ENCODE data around the gene C3AR1. TPM values are rescaled to one million over a fixed set of nuclear protein-coding genes. Genes with fewer than 3 reads are reported as not detected.
"Not testable (repeated sequence)": the region's sequence is repeated elsewhere in the genome, so short reads cannot be mapped to it uniquely, and the experiment has no call there.

C3AR1 gene
- 10 to 100 TPM in 1 of 2 experiments, 1 to 10 TPM in 1; 9.3 to 10.7 TPM for total RNA-seq

GRCh38 chr12:8065991-8066594 is at the start of gene C3AR1:
TSS of gene C3AR1 (minus strand) at chr12:8066359. CDS start at chr12:8060185, 6,174 bp downstream.
- CTCF ChIA-PET: interaction anchor here (0.7 to 4.2 kb wide), 9 partner anchors 9 to 133 kb away, joined by 3 to 25 read pairs (median 3); partner anchors contain the start of gene NECAP1
- peak; percentile 63 for DNase-seq
- Mint-ChIP-seq H3K9me3 (ENCODE audit: low read depth) (no peaks in the 10 kb centered on the region), H3K4me1 (peaks cover 47% of the 10 kb centered on the region), H3K4me3 (peak within 1 kb of the TSS; percentile 70), H3K36me3 (peaks cover 7% of the 10 kb centered on the region), H3K27ac (peak within 1 kb of the TSS; percentile 84), H3K27me3 (no peaks in the 10 kb centered on the region)
- ATAC-seq: peak; percentile 99

GRCh38 chr12:8113117-8113516 is 47.0 kb upstream of the C3AR1 start:
- DNase-seq; H3K27ac Mint-ChIP-seq; H3K27me3 Mint-ChIP-seq; H3K4me3 Mint-ChIP-seq; ATAC-seq; H3K36me3 Mint-ChIP-seq; H3K4me1 Mint-ChIP-seq; H3K9me3 Mint-ChIP-seq (ENCODE audit: low read depth): not testable (repeated sequence)
- CTCF ChIA-PET: interaction anchor here (1.5 kb wide), 1 partner anchor 17 kb away, joined by 4 read pairs; no protein-coding TSS in a partner anchor

DNA sequence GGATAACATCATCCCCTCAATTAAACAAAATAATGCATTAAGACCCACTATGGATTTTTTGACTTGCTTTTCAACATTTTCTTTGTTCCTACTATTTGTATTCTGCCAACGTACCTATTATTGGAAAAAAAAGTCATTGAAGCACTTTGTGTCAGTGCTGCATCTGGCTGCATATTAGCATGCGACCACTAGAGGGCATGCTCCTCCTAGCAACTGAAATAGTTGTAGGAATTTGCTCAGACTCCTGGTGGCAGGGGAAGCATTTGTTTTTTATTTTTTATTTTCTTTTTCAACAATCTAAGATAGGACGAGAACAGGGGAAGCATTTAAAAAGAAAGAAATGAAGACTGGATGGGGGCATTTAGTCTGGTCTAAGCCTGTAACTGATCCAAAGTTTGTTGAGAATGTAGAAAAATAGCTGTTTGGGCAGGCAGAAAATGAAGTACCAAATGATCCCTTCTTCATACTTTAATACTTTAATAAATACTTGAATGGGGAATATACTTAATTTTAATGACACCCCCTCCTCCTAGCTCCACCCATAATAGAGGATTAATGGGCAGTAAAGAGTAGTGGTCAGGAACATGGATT is 42.7 kb upstream of the C3AR1 start:
- no peaks in the 10 kb centered on the region for H3K27me3 Mint-ChIP-seq
- peak; percentile 88 for DNase-seq
- ATAC-seq: peak; percentile 70
- no peaks in the 10 kb centered on the region for H3K9me3 Mint-ChIP-seq (ENCODE audit: low read depth)
- no peak overlapping the region for H3K27ac Mint-ChIP-seq
- no peak overlapping the region for H3K4me3 Mint-ChIP-seq
- peaks cover 6% of the 10 kb centered on the region for H3K4me1 Mint-ChIP-seq
- CTCF ChIA-PET: interaction anchor here (0.6 to 3.1 kb wide), 21 partner anchors 10 to 462 kb away, joined by 3 to 19 read pairs (median 4); no protein-coding TSS in a partner anchor
- peaks cover 23% of the 10 kb centered on the region for H3K36me3 Mint-ChIP-seq

GRCh38 chr12:8099235-8099634 is 33.1 kb upstream of the C3AR1 start:
- DNase-seq: no peak
- no peak for ATAC-seq
- Mint-ChIP-seq H3K9me3 (ENCODE audit: low read depth) (no peaks in the 10 kb centered on the region), H3K27me3 (no peaks in the 10 kb centered on the region), H3K27ac (no peak overlapping the region), H3K4me3 (no peak overlapping the region), H3K4me1 (peaks cover 7% of the 10 kb centered on the region), H3K36me3 (peaks cover 55% of the 10 kb centered on the region)
- CTCF ChIA-PET: interaction anchor here (1.1 to 1.4 kb wide), 2 partner anchors 10 to 11 kb away, joined by 3 to 4 read pairs; no protein-coding TSS in a partner anchor

GRCh38 chr12:8096281-8096915 is 30.2 kb upstream of the C3AR1 start:
- no peak for ATAC-seq
- Mint-ChIP-seq H3K4me3 (no peak overlapping the region), H3K9me3 (ENCODE audit: low read depth) (no peaks in the 10 kb centered on the region), H3K36me3 (peaks cover 75% of the 10 kb centered on the region), H3K4me1 (peaks cover 9% of the 10 kb centered on the region), H3K27ac (no peak overlapping the region), H3K27me3 (no peaks in the 10 kb centered on the region)
- CTCF ChIA-PET: interaction anchor here (1.2 kb wide), 1 partner anchor 14 kb away, joined by 3 read pairs; no protein-coding TSS in a partner anchor
- DNase-seq: no peak

- no peak overlapping the region for H3K27ac Mint-ChIP-seq
- H3K36me3 Mint-ChIP-seq: peaks cover 80% of the 10 kb centered on the region
- no peaks in the 10 kb centered on the region for H3K9me3 Mint-ChIP-seq (ENCODE audit: low read depth)
- H3K4me1 Mint-ChIP-seq: peaks cover 19% of the 10 kb centered on the region
- no peak for ATAC-seq
- no peak for DNase-seq
- CTCF ChIA-PET: interaction anchor here (1.8 to 2.4 kb wide), 2 partner anchors 16 to 35 kb away, joined by 3 to 7 read pairs; no protein-coding TSS in a partner anchor
- H3K27me3 Mint-ChIP-seq: no peaks in the 10 kb centered on the region
- no peak overlapping the region for H3K4me3 Mint-ChIP-seq
Observed at GRCh38 chr12:8093291-8093690, 27.1 kb upstream of the C3AR1 start.

DNA sequence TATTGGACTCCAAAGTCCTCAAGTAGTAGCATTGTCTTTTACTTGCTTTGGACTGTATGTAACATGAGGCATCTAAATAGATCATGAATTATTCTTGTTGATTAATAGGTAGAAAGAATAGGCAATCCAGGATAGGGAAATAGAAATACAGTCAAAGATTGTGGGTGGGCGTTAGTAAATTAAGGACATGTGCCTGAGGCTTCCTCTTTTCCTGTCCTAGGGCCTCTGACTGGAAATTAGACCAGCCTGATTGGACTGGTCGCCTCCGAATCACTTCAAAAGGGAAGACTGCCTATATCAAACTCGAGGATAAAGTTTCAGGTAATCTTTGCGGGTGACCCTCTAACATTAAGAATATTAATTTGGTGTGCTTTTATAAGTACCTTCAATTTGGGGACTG is 23.6 kb upstream of the C3AR1 start:
- Mint-ChIP-seq H3K27me3 (no peaks in the 10 kb centered on the region), H3K9me3 (ENCODE audit: low read depth) (no peaks in the 10 kb centered on the region), H3K4me1 (peaks cover 37% of the 10 kb centered on the region), H3K36me3 (peaks cover 63% of the 10 kb centered on the region), H3K27ac (peak overlapping the region; percentile 54), H3K4me3 (no peak overlapping the region)
- ATAC-seq: no peak
- CTCF ChIA-PET: interaction anchor here (1.6 kb wide), 1 partner anchor 90 kb away, joined by 3 read pairs; no protein-coding TSS in a partner anchor
- no peak for DNase-seq

GRCh38 chr12:8089277-8089676 is 23.1 kb upstream of the C3AR1 start:
- H3K9me3 Mint-ChIP-seq (ENCODE audit: low read depth); H3K27me3 Mint-ChIP-seq; DNase-seq; H3K4me3 Mint-ChIP-seq; ATAC-seq: not testable (repeated sequence)
- peak overlapping the region; percentile 93 for H3K27ac Mint-ChIP-seq
- CTCF ChIA-PET: interaction anchor here (1.5 to 1.8 kb wide), 3 partner anchors 10 to 90 kb away, joined by 3 to 8 read pairs (median 4); no protein-coding TSS in a partner anchor
- peaks cover 63% of the 10 kb centered on the region for H3K36me3 Mint-ChIP-seq
- peaks cover 42% of the 10 kb centered on the region for H3K4me1 Mint-ChIP-seq

DNA sequence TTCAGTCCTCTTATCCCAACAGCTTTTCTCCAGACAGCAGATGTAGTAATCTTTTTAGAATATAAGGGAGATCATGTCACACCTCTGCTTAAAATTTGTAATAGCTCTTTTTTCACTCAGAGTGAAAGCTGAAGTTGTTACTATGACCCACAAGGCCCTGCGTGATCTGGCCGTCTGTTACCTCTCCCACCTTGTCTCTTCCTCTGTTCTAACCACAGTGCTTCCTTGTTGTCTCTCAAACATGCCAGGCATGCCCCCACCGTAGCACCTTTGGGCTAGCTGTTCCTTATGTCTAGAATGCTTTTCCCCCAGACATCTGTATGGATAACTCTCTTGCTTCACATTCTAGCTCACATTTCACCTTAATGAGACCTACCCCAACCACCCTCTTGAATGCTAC is 22.4 kb upstream of the C3AR1 start:
- Mint-ChIP-seq H3K9me3 (ENCODE audit: low read depth) (no peaks in the 10 kb centered on the region), H3K27me3 (no peaks in the 10 kb centered on the region), H3K36me3 (peaks cover 58% of the 10 kb centered on the region), H3K4me1 (peaks cover 48% of the 10 kb centered on the region), H3K27ac (peak overlapping the region; percentile 93), H3K4me3 (peak overlapping the region; percentile 72)
- DNase-seq: peak; percentile 74
- ATAC-seq: peak; percentile 89
- CTCF ChIA-PET: interaction anchor here (1.3 to 1.8 kb wide), 8 partner anchors 10 to 155 kb away, joined by 3 to 13 read pairs (median 5); no protein-coding TSS in a partner anchor

DNA sequence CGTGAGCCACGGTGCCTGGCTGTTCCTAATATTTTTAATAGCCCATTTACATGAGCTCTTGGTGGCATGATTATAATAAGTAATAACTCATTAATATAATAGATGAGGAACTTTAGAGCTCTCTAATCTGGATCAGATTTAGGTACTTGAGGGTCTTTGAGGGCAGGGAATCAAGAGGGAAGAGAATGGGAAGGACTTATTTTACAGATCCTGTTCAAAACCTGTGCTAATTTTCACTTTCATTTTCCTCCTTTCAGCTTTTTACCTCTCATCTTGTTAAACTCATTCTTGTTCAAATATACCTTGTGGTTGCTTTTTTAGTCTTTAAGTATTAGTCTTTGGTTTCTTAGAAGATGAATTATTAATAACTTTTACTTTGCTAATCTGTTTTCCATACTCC is 21.5 kb upstream of the C3AR1 start:
- DNase-seq: no peak
- ATAC-seq: no peak
- Mint-ChIP-seq H3K27me3 (no peaks in the 10 kb centered on the region), H3K9me3 (ENCODE audit: low read depth) (no peaks in the 10 kb centered on the region), H3K4me3 (peak overlapping the region; percentile 72), H3K36me3 (peaks cover 54% of the 10 kb centered on the region), H3K4me1 (peaks cover 51% of the 10 kb centered on the region), H3K27ac (peak overlapping the region; percentile 93)
- CTCF ChIA-PET: interaction anchor here (0.7 to 1.8 kb wide), 8 partner anchors 9 to 154 kb away, joined by 3 to 13 read pairs (median 5); no protein-coding TSS in a partner anchor

DNA sequence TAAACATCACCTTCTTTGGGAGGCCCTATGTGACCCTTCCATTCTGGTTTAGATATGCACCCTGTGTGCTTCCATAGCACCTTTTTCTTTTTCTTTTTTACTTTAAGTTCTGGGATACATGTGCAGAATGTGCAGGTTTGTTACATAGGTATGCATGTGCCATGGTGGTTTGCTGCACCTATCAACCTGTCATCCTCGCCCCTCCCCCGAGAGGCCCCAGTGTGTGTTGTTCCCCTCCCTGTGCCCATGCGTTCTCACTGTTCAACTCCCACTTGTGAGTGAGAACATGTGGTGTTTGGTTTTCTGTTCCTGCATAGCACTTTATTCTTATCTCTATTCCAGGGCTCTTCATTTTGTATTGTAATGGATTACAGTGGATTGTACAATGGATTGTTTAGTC is 18.2 kb upstream of the C3AR1 start:
- Mint-ChIP-seq H3K36me3 (peaks cover 32% of the 10 kb centered on the region), H3K27ac (peak overlapping the region; percentile 77), H3K4me3 (peak overlapping the region; percentile 100), H3K4me1 (peaks cover 61% of the 10 kb centered on the region)
- ATAC-seq; H3K27me3 Mint-ChIP-seq; H3K9me3 Mint-ChIP-seq (ENCODE audit: low read depth): not testable (repeated sequence)
- DNase-seq: peak; percentile 48
- CTCF ChIA-PET: interaction anchor here (1.8 kb wide), 1 partner anchor 25 kb away, joined by 8 read pairs; no protein-coding TSS in a partner anchor

- Mint-ChIP-seq H3K36me3 (peaks cover 22% of the 10 kb centered on the region), H3K9me3 (ENCODE audit: low read depth) (no peaks in the 10 kb centered on the region), H3K4me1 (peaks cover 58% of the 10 kb centered on the region), H3K27ac (peak overlapping the region; percentile 100), H3K27me3 (no peaks in the 10 kb centered on the region), H3K4me3 (peak overlapping the region; percentile 100)
- CTCF ChIA-PET: interaction anchor here (0.6 to 1.8 kb wide), 5 partner anchors 17 to 275 kb away, joined by 3 to 8 read pairs (median 3); partner anchors contain the start of gene C3AR1
- DNase-seq (no peak), ATAC-seq (no peak)
Observed at GRCh38 chr12:8082808-8083100, 16.6 kb upstream of the C3AR1 start.

DNA sequence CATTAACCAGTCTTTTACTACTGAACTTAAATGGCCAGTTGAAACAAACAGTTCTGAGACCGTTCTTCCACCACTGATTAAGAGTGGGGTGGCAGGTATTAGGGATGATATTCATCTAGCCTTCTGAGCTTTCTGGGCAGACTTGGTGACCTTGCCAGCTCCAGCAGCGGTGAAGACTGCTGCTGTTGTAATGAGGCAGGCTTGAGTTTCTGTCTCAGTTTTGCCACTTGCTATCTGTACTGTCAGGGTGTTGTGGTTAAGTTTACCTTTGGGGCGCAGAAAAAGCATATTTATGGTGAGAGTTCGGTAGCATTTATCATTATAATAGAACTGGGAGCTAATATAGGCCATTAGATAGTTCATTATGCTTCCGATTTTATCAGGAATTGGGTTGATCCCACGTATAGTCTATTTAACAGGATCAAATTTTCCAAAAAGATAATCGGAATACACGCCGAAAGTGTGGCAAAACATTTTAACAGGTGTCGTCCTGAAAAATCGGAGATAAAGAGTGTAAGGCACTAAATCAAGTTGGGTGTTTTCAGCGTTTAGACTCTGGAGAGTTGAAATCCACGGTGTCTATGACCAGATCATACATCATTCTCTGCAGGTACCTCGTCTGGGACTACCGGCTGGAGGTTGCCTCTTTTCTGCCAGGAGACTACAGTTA is 15.2 kb upstream of the C3AR1 start:
- no peaks in the 10 kb centered on the region for H3K27me3 Mint-ChIP-seq
- CTCF ChIA-PET: interaction anchor here (0.7 to 5.9 kb wide), 3 partner anchors 12 to 218 kb away, joined by 3 to 69 read pairs (median 4); no protein-coding TSS in a partner anchor
- peak overlapping the region; percentile 100 for H3K4me3 Mint-ChIP-seq
- no peaks in the 10 kb centered on the region for H3K9me3 Mint-ChIP-seq (ENCODE audit: low read depth)
- H3K4me1 Mint-ChIP-seq: peaks cover 53% of the 10 kb centered on the region
- H3K27ac Mint-ChIP-seq: peak overlapping the region; percentile 100
- DNase-seq (peak; percentile 57), ATAC-seq (no peak)
- peaks cover 19% of the 10 kb centered on the region for H3K36me3 Mint-ChIP-seq

Data from activated CD8-positive, alpha-beta memory T cell treated with anti-CD3 and anti-CD28 coated beads, Interleukin-2, amount 10 ng/mL, durations not matched to agents 7 days and 5 days (primary cell).